ENCODE measurements around the gene FSTL3.

DNA sequence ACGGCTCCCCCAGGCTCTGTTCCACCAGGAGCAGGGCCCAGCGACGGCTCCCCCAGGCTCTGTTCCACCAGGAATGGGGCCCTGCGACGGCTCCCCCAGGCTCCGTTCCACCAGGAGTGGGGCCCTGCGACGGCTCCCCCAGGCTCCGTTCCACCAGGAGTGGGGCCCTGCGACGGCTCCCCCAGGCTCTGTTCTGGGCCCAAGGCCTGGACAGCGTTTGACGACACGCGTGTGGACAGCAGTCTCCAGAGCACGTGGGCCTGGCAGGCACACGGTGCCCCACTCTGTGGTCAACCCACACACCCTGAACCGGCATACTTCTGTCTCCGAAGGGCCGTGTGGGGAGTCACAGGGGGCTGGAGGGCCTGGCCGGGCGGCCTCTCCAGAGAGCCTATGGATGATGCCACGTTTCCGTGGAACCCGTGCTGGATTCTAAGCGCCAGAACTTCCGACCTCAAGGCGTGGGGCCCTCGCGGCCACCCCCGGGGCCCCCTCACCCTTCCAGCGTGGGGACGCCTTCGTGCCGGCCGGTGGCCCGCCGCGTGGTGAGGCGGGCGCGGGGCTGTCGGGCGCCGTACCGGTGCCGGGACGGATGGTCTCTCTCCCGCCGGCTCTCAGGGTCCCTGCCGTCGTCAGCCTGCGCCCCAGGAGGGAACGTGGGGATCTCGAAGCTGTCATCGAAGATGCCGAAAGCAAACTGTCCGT lies 24.9 kb upstream of the FSTL3 start:
- TF ChIP-seq, protein P1, sequence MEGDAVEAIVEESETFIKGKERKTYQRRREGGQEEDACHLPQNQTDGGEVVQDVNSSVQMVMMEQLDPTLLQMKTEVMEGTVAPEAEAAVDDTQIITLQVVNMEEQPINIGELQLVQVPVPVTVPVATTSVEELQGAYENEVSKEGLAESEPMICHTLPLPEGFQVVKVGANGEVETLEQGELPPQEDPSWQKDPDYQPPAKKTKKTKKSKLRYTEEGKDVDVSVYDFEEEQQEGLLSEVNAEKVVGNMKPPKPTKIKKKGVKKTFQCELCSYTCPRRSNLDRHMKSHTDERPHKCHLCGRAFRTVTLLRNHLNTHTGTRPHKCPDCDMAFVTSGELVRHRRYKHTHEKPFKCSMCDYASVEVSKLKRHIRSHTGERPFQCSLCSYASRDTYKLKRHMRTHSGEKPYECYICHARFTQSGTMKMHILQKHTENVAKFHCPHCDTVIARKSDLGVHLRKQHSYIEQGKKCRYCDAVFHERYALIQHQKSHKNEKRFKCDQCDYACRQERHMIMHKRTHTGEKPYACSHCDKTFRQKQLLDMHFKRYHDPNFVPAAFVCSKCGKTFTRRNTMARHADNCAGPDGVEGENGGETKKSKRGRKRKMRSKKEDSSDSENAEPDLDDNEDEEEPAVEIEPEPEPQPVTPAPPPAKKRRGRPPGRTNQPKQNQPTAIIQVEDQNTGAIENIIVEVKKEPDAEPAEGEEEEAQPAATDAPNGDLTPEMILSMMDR (IDR thresholded peaks at IDR 0.05): no peak
- TF ChIP-seq POLR2A (IDR thresholded peaks at IDR 0.05): no peak

Data from lower leg skin (tissue), 3 donors.